WTC11 (cell line): ENCODE results near the gene CHRM3. TPM values are rescaled to one million over a fixed set of nuclear protein-coding genes. Genes with fewer than 3 reads are reported as not detected.

Source experiments
- ATAC-seq: fragments of 200-7000 bp; cut with Tn5 transposase; 2 replicates; pipeline ENCODE4 v1.10.0; 2021; ENCODE audit warnings: mild to moderate bottlenecking, moderate library complexity
- CTCF ChIA-PET: fragments of 300-600 bp; sonication (Branson Sonifier 250); formaldehyde crosslinking; loops from one replicate; lab custom pipeline; 2021; ENCODE audit warnings: antibody characterized with exemption; lab: Charles Lee
- POLR2A ChIA-PET: fragments of 350-600 bp; sonication (Branson Sonifier 250); formaldehyde crosslinking; loops from one replicate; lab custom pipeline; 2021; ENCODE audit warnings: antibody characterized with exemption; lab: Charles Lee
- DNase-seq: peaks from one replicate; pipeline ENCODE4 v3.0.0; 2021; ENCODE audit warnings: low spot score
- H3K27ac Mint-ChIP-seq: 2 replicates; pipeline ENCODE4 v1.8.0; 2021; ENCODE audit warnings: mixed read lengths
- H3K27me3 Mint-ChIP-seq: 2 replicates; pipeline ENCODE4 v1.8.0; 2021; ENCODE audit warnings: low read depth, mild to moderate bottlenecking, moderate library complexity, mixed read lengths
- H3K36me3 Mint-ChIP-seq: 2 replicates; pipeline ENCODE4 v1.8.0; 2021; ENCODE audit warnings: mixed read lengths
- H3K4me1 Mint-ChIP-seq: 2 replicates; pipeline ENCODE4 v1.8.0; 2022; ENCODE audit warnings: mixed read lengths
- H3K4me3 Mint-ChIP-seq: 2 replicates; pipeline ENCODE4 v1.8.0; 2021; ENCODE audit warnings: mild to moderate bottlenecking, moderate library complexity, mixed read lengths
- H3K9me3 Mint-ChIP-seq: 2 replicates; pipeline ENCODE4 v1.8.0; 2021; ENCODE audit warnings: mixed read lengths
- E2F4 ChIP-seq: sonication (generic); formaldehyde crosslinking; IDR thresholded peaks from 2 replicates; pipeline ENCODE4 v1.8.1; 2022; ENCODE audit warnings: low read depth, mild to moderate bottlenecking, moderate library complexity, missing genetic modification reagents, borderline replicate concordance
- EMX1 ChIP-seq: fragments of 250-450 bp; sonication (Bioruptor Pico); IDR thresholded peaks from 2 replicates; pipeline ENCODE4 v1.8.0; 2021; ENCODE audit warnings: mild to moderate bottlenecking
- ERG ChIP-seq: fragments of 250-450 bp; sonication (Bioruptor Pico); IDR thresholded peaks from 2 replicates; pipeline ENCODE4 v1.8.0; 2021; ENCODE audit warnings: mild to moderate bottlenecking
- ETV6 ChIP-seq: sonication (generic); formaldehyde crosslinking; IDR thresholded peaks from 2 replicates; pipeline ENCODE4 v1.8.1; 2022; ENCODE audit warnings: mild to moderate bottlenecking, missing genetic modification reagents
- FOXJ3 ChIP-seq: sonication (generic); formaldehyde crosslinking; IDR thresholded peaks from 2 replicates; pipeline ENCODE4 v1.9.0; 2021; ENCODE audit warnings: missing genetic modification reagents, mild to moderate bottlenecking, borderline replicate concordance
- GRHL2 ChIP-seq: fragments of 250-450 bp; sonication (Bioruptor Pico); IDR thresholded peaks from 2 replicates; pipeline ENCODE4 v1.8.0; 2022; ENCODE audit warnings: mild to moderate bottlenecking, moderate library complexity; ENCODE audit not compliant: insufficient replicate concordance, severe bottlenecking
- IRF1 ChIP-seq: sonication (generic); formaldehyde crosslinking; IDR thresholded peaks from 2 replicates; pipeline ENCODE4 v1.8.0; 2023; ENCODE audit warnings: missing genetic modification reagents
- KAT7 ChIP-seq: sonication (generic); formaldehyde crosslinking; IDR thresholded peaks from 2 replicates; pipeline ENCODE4 v1.8.1; 2023; ENCODE audit warnings: missing genetic modification reagents, mild to moderate bottlenecking, borderline replicate concordance
- MLX ChIP-seq: sonication (generic); formaldehyde crosslinking; IDR thresholded peaks from 2 replicates; pipeline ENCODE4 v1.8.1; 2023; ENCODE audit warnings: mild to moderate bottlenecking, missing genetic modification reagents, moderate library complexity
- NR3C1 ChIP-seq: sonication (generic); formaldehyde crosslinking; conservative IDR thresholded peaks from 2 replicates; pipeline ENCODE4 v1.8.1; 2023; ENCODE audit warnings: low read depth, mild to moderate bottlenecking, missing genetic modification reagents
- RORB ChIP-seq: fragments of 250-450 bp; sonication (Bioruptor Pico); IDR thresholded peaks from 2 replicates; pipeline ENCODE4 v1.9.0; 2021; ENCODE audit warnings: mild to moderate bottlenecking
- SMAD3 ChIP-seq: sonication (generic); formaldehyde crosslinking; IDR thresholded peaks from 2 replicates; pipeline ENCODE4 v1.8.0; 2022; ENCODE audit warnings: missing genetic modification reagents, mild to moderate bottlenecking, borderline replicate concordance
- SP1 ChIP-seq: sonication (generic); formaldehyde crosslinking; conservative IDR thresholded peaks from 2 replicates; pipeline ENCODE4 v1.8.1; 2022; ENCODE audit warnings: missing genetic modification reagents
- USF2 ChIP-seq: sonication (generic); formaldehyde crosslinking; IDR thresholded peaks from 2 replicates; pipeline ENCODE4 v1.8.1; 2023; ENCODE audit warnings: mild to moderate bottlenecking, missing genetic modification reagents, moderate library complexity
- ZNF121 ChIP-seq: sonication (generic); formaldehyde crosslinking; IDR thresholded peaks from 2 replicates; pipeline ENCODE4 v1.8.0; 2023; ENCODE audit warnings: missing genetic modification reagents
- ZNF138 ChIP-seq: sonication (generic); formaldehyde crosslinking; conservative IDR thresholded peaks from 2 replicates; pipeline ENCODE4 v1.8.1; 2022; ENCODE audit warnings: mild to moderate bottlenecking, moderate library complexity, missing genetic modification reagents
- ZNF232 ChIP-seq: sonication (generic); formaldehyde crosslinking; IDR thresholded peaks from 2 replicates; pipeline ENCODE4 v1.8.0; 2022; ENCODE audit warnings: mild to moderate bottlenecking, missing genetic modification reagents
- ZNF263 ChIP-seq: sonication (generic); formaldehyde crosslinking; IDR thresholded peaks from 2 replicates; pipeline ENCODE4 v1.8.1; 2022; ENCODE audit warnings: low read depth, mild to moderate bottlenecking, moderate library complexity, missing genetic modification reagents
- total RNA-seq: library from RNA; stranded (reverse); gene quantifications from 3 replicates; pipeline ENCODE4 v1.2.3, GENCODE V29; 2021
- TF ChIP-seq, protein P1 (sequence below): fragments of 250-450 bp; sonication (Bioruptor Pico); conservative IDR thresholded peaks from 2 replicates; pipeline ENCODE4 v1.9.0; 2021; ENCODE audit warnings: mild to moderate bottlenecking
- TF ChIP-seq, protein P2 (sequence below): fragments of 200-600 bp; IDR thresholded peaks from 2 replicates; pipeline ENCODE4 v1.8.0; 2022; ENCODE audit warnings: antibody characterized with exemption
- TF ChIP-seq, protein P3 (sequence below): sonication (generic); formaldehyde crosslinking; IDR thresholded peaks from 2 replicates; pipeline ENCODE4 v1.8.1; 2023; ENCODE audit warnings: mild to moderate bottlenecking, missing genetic modification reagents

CHRM3 gene
- total RNA-seq, 1 experiment from 2014 or later = 6.9 TPM

GRCh38 chr1:239354231-239354630 is 32.1 kb upstream of the CHRM3 start (continued):
- TF ChIP-seq MLX (no peak), USF2 (no peak), GRHL2 (CRISPR knock-in tag) (no peak), ZNF121 (CRISPR knock-in tag) (no peak), KAT7 (CRISPR knock-in tag) (no peak), RORB (CRISPR knock-in tag) (no peak), EMX1 (no peak), ERG (no peak), ETV6 (CRISPR knock-in tag) (no peak)
- TF ChIP-seq, protein P1, sequence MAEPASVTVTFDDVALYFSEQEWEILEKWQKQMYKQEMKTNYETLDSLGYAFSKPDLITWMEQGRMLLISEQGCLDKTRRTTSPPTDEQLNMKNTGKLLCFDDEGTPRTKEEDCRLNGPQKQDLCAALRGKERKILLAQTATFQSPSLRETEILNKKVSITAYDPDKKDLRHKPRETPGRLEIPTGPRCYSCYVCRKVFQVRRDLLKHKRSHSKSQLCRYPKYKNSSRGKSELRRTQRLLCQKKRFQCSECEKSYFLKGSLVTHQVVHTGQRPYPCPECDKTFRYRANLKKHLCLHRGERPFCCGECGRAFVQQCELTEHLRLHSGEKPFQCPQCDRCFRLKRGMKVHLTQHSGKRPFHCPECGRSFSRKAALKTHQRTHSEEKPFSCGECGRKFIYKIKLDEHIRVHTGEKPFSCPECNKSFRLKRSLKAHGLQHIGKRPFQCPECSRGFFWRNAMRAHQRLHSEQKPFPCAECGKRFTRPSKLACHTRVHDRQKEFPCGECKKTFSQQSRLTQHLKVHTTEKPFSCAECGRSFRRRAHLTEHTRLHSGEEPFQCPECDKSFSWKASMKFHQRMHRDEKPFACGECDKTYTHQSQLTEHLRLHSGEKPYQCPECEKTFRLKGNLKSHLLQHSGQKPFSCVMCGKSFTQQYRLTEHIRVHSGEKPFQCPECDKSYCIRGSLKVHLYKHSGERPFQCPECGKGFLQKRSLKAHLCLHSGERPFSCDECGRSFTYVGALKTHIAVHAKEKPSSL = no peak

DNA sequence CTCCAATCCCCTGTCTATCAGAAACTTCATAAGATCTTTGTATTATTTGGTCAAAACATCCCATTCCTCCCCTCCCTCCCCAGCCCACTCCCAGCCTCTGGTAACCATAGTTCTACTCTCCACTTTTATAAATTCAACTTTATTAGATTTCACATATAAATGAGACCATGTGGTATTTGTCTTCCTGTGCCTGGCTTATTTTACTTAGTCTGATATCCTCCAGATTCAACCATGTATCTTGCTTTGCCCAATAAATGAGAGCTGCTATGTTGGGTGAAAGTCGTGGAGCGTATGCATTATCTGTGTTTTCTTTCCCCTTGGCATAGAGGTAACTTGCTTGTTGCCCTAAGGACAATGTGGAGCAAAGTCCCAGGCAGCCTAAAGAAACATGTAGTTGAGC is 28.5 kb upstream of the CHRM3 start:
- TF ChIP-seq ZNF138 (no peak), ZNF121 (CRISPR knock-in tag) (no peak), ZNF232 (CRISPR knock-in tag) (no peak), NR3C1 (CRISPR knock-in tag) (no peak), ZNF263 (CRISPR knock-in tag) (no peak)
- TF ChIP-seq, protein P2, sequence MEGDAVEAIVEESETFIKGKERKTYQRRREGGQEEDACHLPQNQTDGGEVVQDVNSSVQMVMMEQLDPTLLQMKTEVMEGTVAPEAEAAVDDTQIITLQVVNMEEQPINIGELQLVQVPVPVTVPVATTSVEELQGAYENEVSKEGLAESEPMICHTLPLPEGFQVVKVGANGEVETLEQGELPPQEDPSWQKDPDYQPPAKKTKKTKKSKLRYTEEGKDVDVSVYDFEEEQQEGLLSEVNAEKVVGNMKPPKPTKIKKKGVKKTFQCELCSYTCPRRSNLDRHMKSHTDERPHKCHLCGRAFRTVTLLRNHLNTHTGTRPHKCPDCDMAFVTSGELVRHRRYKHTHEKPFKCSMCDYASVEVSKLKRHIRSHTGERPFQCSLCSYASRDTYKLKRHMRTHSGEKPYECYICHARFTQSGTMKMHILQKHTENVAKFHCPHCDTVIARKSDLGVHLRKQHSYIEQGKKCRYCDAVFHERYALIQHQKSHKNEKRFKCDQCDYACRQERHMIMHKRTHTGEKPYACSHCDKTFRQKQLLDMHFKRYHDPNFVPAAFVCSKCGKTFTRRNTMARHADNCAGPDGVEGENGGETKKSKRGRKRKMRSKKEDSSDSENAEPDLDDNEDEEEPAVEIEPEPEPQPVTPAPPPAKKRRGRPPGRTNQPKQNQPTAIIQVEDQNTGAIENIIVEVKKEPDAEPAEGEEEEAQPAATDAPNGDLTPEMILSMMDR = no peak
- TF ChIP-seq, protein P3, sequence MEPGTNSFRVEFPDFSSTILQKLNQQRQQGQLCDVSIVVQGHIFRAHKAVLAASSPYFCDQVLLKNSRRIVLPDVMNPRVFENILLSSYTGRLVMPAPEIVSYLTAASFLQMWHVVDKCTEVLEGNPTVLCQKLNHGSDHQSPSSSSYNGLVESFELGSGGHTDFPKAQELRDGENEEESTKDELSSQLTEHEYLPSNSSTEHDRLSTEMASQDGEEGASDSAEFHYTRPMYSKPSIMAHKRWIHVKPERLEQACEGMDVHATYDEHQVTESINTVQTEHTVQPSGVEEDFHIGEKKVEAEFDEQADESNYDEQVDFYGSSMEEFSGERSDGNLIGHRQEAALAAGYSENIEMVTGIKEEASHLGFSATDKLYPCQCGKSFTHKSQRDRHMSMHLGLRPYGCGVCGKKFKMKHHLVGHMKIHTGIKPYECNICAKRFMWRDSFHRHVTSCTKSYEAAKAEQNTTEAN (CRISPR knock-in tag) = no peak
- Mint-ChIP-seq H3K4me3 (no peak overlapping the region), H3K27ac (no peak overlapping the region), H3K27me3 (no peaks in the 10 kb centered on the region), H3K9me3 (no peaks in the 10 kb centered on the region), H3K36me3 (no peaks in the 10 kb centered on the region), H3K4me1 (peaks cover 8% of the 10 kb centered on the region)
- POLR2A ChIA-PET = no interaction called here
- ATAC-seq = no peak
- no peak for DNase-seq
- CTCF ChIA-PET = no interaction called here

GRCh38 chr1:239361403-239361802 is 25.0 kb upstream of the CHRM3 start:
- no peaks in the 10 kb centered on the region for H3K9me3 Mint-ChIP-seq
- no peak overlapping the region for H3K27ac Mint-ChIP-seq
- CTCF ChIA-PET = interaction anchor here (0.7 kb wide), 1 partner anchor 252 kb away, joined by 3 read pairs; no protein-coding TSS in a partner anchor
- H3K4me1 Mint-ChIP-seq = peaks cover 13% of the 10 kb centered on the region
- POLR2A ChIA-PET = no interaction called here
- no peaks in the 10 kb centered on the region for H3K36me3 Mint-ChIP-seq
- ATAC-seq = no peak
- DNase-seq = no peak
- TF ChIP-seq E2F4 (CRISPR knock-in tag) (no peak), SMAD3 (CRISPR knock-in tag) (no peak), FOXJ3 (CRISPR knock-in tag) (no peak), IRF1 (CRISPR knock-in tag) (no peak), SP1 (CRISPR knock-in tag) (no peak)
- H3K27me3 Mint-ChIP-seq = no peaks in the 10 kb centered on the region
- no peak overlapping the region for H3K4me3 Mint-ChIP-seq
